Measurements from ENCODE around the gene PGAP1.

PGAP1 gene

DNA sequence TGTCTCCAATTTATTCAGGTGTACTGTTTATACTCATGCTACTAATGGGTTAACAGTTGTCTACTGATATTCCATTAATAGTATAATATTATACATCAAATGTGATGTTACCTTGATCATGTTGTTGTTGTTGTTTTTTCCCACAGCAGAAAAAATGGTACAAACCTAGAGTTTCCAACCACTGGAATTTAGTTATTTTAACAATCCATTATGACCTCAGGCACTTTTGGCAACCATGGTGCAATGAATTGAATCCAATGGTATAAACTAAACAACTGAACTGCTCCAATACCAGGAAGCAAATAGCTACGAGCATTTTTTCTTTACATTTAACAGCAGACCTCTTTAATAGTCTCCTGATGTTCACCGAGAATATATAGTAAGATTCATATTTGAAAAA, 86.3 kb downstream of the PGAP1 start:
- Histone ChIP-seq H3K4me1 (ENCODE audit: control insufficient read depth, insufficient read depth, low read length) (no peaks in the 10 kb centered on the region), H3K9me3 (ENCODE audit: control insufficient read depth, insufficient read depth, low read length) (no peaks in the 10 kb centered on the region), H3K9ac (ENCODE audit: low read depth, low read length) (no peak overlapping the region), H3K27me3 (ENCODE audit: control insufficient read depth, insufficient read depth, low read length) (no peaks in the 10 kb centered on the region), H3K36me3 (ENCODE audit: control insufficient read depth, insufficient read depth, low read length) (peaks cover 88% of the 10 kb centered on the region), H3K4me3 (ENCODE audit: low read depth, low read length) (no peak overlapping the region), H3K27ac (ENCODE audit: low read depth, low read length) (no peak overlapping the region)

GRCh38 chr2:196839574-196839973, 86.9 kb downstream of the PGAP1 start:
- Histone ChIP-seq H3K4me3 (ENCODE audit: low read depth, low read length) (no peak overlapping the region), H3K27ac (ENCODE audit: low read depth, low read length) (no peak overlapping the region), H3K4me1 (ENCODE audit: control insufficient read depth, insufficient read depth, low read length) (no peaks in the 10 kb centered on the region), H3K9ac (ENCODE audit: low read depth, low read length) (no peak overlapping the region), H3K9me3 (ENCODE audit: control insufficient read depth, insufficient read depth, low read length) (no peaks in the 10 kb centered on the region), H3K36me3 (ENCODE audit: control insufficient read depth, insufficient read depth, low read length) (peaks cover 84% of the 10 kb centered on the region), H3K27me3 (ENCODE audit: control insufficient read depth, insufficient read depth, low read length) (no peaks in the 10 kb centered on the region)

- Histone ChIP-seq H3K27ac (ENCODE audit: low read depth, low read length) (no peak overlapping the region), H3K36me3 (ENCODE audit: control insufficient read depth, insufficient read depth, low read length) (peaks cover 57% of the 10 kb centered on the region), H3K9ac (ENCODE audit: low read depth, low read length) (no peak overlapping the region), H3K27me3 (ENCODE audit: control insufficient read depth, insufficient read depth, low read length) (no peaks in the 10 kb centered on the region), H3K4me3 (ENCODE audit: low read depth, low read length) (no peak overlapping the region), H3K9me3 (ENCODE audit: control insufficient read depth, insufficient read depth, low read length) (no peaks in the 10 kb centered on the region), H3K4me1 (ENCODE audit: control insufficient read depth, insufficient read depth, low read length) (no peaks in the 10 kb centered on the region)
Observed at GRCh38 chr2:196836440-196836839, 90.1 kb downstream of the PGAP1 start.

- Histone ChIP-seq H3K36me3 (ENCODE audit: control insufficient read depth, insufficient read depth, low read length) (peaks cover 3% of the 10 kb centered on the region; the same call in 1 of the 2 replicates), H3K27ac (ENCODE audit: low read depth, low read length) (no peak overlapping the region), H3K9me3 (ENCODE audit: control insufficient read depth, insufficient read depth, low read length) (no peaks in the 10 kb centered on the region), H3K4me1 (ENCODE audit: control insufficient read depth, insufficient read depth, low read length) (0 out of 2 replicates have a peak, but pooled peaks cover 4% of the 10 kb centered on the region), H3K9ac (ENCODE audit: low read depth, low read length) (no peak overlapping the region), H3K4me3 (ENCODE audit: low read depth, low read length) (no peak overlapping the region), H3K27me3 (ENCODE audit: control insufficient read depth, insufficient read depth, low read length) (no peaks in the 10 kb centered on the region)
Observed at GRCh38 chr2:196830701-196831100, 95.8 kb downstream of the PGAP1 start.

DNA sequence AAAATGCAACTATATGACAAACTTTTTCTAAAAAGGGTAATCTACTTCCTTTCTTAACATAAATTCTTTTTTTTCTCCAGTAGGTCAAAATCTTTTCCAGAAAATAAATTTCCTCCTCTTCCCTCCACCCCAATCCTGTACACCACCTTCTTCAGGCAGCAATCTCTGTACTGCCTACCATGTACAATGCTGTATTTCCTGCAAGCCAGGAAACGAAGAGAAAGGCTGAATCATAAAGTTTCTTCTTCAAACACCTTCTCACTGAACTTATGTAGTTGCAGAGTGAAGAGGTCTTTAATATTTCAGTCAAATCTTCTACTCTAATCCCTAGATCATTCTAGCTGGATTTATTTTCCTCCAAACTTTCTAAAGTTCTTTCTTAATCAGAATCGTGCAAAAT, 99.2 kb downstream of the PGAP1 start:
- H3K4me1 ChIP-seq (ENCODE audit: control insufficient read depth, insufficient read depth, low read length) = 0 out of 2 replicates have a peak, but pooled peaks cover 4% of the 10 kb centered on the region
- no peaks in the 10 kb centered on the region for H3K36me3 ChIP-seq (ENCODE audit: control insufficient read depth, insufficient read depth, low read length)
- no peak overlapping the region for H3K4me3 ChIP-seq (ENCODE audit: low read depth, low read length)

GRCh38 chr2:196823750-196824522, 102.6 kb downstream of the PGAP1 start:
- no peaks in the 10 kb centered on the region for H3K36me3 ChIP-seq (ENCODE audit: control insufficient read depth, insufficient read depth, low read length)
- H3K4me1 ChIP-seq (ENCODE audit: control insufficient read depth, insufficient read depth, low read length) = no peaks in the 10 kb centered on the region
- H3K27me3 ChIP-seq (ENCODE audit: control insufficient read depth, insufficient read depth, low read length) = no peaks in the 10 kb centered on the region
- no peak overlapping the region for H3K27ac ChIP-seq (ENCODE audit: low read depth, low read length)
- no peaks in the 10 kb centered on the region for H3K9me3 ChIP-seq (ENCODE audit: control insufficient read depth, insufficient read depth, low read length)
- H3K9ac ChIP-seq (ENCODE audit: low read depth, low read length) = no peak overlapping the region
- H3K4me3 ChIP-seq (ENCODE audit: low read depth, low read length) = no peak overlapping the region

More for the DNA sequence above, 99.2 kb downstream of the PGAP1 start:
- Histone ChIP-seq H3K9ac (ENCODE audit: low read depth, low read length) (no peak overlapping the region), H3K9me3 (ENCODE audit: control insufficient read depth, insufficient read depth, low read length) (no peaks in the 10 kb centered on the region), H3K27me3 (ENCODE audit: control insufficient read depth, insufficient read depth, low read length) (no peaks in the 10 kb centered on the region), H3K27ac (ENCODE audit: low read depth, low read length) (no peak overlapping the region)

DNA sequence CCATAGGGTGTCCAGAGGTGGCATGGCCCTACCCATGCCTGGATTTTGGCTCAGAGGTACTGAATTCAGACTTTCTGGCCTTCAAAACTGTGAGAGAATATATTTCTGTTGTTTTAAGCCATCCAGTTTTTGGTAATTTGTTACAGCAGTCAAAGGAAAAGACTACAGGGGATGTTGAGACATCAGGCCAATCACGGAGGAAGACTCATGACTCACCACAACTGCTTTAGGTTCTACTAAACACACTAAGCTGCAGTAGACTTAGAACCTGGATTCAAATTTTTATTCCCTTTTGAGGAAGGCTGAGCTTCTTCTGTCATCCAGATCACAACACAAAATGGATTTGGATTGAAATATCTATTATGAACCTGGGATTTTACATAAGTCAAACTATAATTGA, 105.3 kb downstream of the PGAP1 start:
- H3K9me3 ChIP-seq (ENCODE audit: control insufficient read depth, insufficient read depth, low read length) = peaks cover 3% of the 10 kb centered on the region
- H3K4me1 ChIP-seq (ENCODE audit: control insufficient read depth, insufficient read depth, low read length) = no peaks in the 10 kb centered on the region

GRCh38 chr2:196809260-196809659, 117.2 kb downstream of the PGAP1 start, which contains the start of gene C2orf66:
Gene C2orf66 (minus strand): TSS chr2:196809355. CDS start chr2:196809336, 19 bp downstream.
- H3K27ac ChIP-seq (ENCODE audit: low read depth, low read length) = no peak within 1 kb of the TSS
- H3K4me1 ChIP-seq (ENCODE audit: control insufficient read depth, insufficient read depth, low read length) = no peaks in the 10 kb centered on the region
- no peaks in the 10 kb centered on the region for H3K36me3 ChIP-seq (ENCODE audit: control insufficient read depth, insufficient read depth, low read length)

More for the DNA sequence above, 105.3 kb downstream of the PGAP1 start:
- Histone ChIP-seq H3K9ac (ENCODE audit: low read depth, low read length) (no peak overlapping the region), H3K27ac (ENCODE audit: low read depth, low read length) (no peak overlapping the region), H3K27me3 (ENCODE audit: control insufficient read depth, insufficient read depth, low read length) (no peaks in the 10 kb centered on the region), H3K36me3 (ENCODE audit: control insufficient read depth, insufficient read depth, low read length) (no peaks in the 10 kb centered on the region), H3K4me3 (ENCODE audit: low read depth, low read length) (no peak overlapping the region)

DNA sequence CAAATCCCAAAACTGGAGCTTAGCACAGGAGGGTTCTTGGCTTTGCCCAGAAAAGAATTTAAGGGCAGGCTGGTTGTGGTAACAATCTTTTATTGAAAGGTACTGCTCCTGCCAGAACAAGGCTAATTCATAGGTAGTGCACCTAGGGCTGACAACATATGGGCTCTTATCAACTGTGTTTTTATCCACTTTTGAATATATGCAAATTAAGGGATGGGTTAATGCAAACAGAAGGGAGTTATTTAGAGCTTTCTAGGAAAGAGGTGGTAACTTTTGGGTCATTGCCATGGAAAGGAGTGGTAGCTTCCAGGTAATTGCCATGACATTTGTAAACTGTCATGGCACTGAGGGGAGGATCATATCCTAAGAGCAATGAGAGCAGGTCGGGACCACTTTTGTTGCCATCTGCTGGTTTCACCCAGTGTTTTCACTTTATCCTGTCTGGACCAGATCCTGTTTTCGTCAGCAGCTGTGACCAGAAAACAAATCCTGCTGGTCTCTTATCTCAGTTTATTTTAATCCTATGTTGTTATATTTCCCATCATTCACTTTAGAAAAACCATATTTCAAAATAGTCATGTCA, 118.3 kb downstream of the PGAP1 start:
- H3K4me3 ChIP-seq (ENCODE audit: low read depth, low read length) = no peak overlapping the region
- no peaks in the 10 kb centered on the region for H3K36me3 ChIP-seq (ENCODE audit: control insufficient read depth, insufficient read depth, low read length)
- no peaks in the 10 kb centered on the region for H3K27me3 ChIP-seq (ENCODE audit: control insufficient read depth, insufficient read depth, low read length)
- no peak overlapping the region for H3K27ac ChIP-seq (ENCODE audit: low read depth, low read length)
- no peak overlapping the region for H3K9ac ChIP-seq (ENCODE audit: low read depth, low read length)
- no peaks in the 10 kb centered on the region for H3K9me3 ChIP-seq (ENCODE audit: control insufficient read depth, insufficient read depth, low read length)
- H3K4me1 ChIP-seq (ENCODE audit: control insufficient read depth, insufficient read depth, low read length) = no peaks in the 10 kb centered on the region

More at GRCh38 chr2:196809260-196809659, 117.2 kb downstream of the PGAP1 start, which contains the start of gene C2orf66:
- no peak within 1 kb of the TSS for H3K4me3 ChIP-seq (ENCODE audit: low read depth, low read length)
- H3K9ac ChIP-seq (ENCODE audit: low read depth, low read length) = no peak within 1 kb of the TSS
- no peaks in the 10 kb centered on the region for H3K9me3 ChIP-seq (ENCODE audit: control insufficient read depth, insufficient read depth, low read length)
- H3K27me3 ChIP-seq (ENCODE audit: control insufficient read depth, insufficient read depth, low read length) = no peaks in the 10 kb centered on the region

DNA sequence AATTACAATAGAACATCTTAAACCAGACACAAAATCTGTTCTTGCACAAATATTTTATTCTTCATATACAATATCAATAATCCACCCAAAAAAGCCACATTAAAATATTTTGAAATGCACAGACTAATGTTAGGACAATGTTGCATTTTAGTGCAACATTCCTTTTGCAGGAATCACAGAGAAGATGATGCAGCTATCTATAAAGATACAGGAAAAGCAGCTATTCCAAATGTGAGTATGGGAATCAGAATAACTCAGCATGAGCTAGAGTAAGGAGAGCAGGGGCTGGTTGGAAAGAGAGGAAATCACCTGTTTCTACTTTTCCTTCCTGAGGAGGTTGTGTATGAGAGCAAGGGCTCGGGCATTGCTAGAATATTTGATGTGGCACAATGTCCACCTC, 122.1 kb downstream of the PGAP1 start:
- no peaks in the 10 kb centered on the region for H3K9me3 ChIP-seq (ENCODE audit: control insufficient read depth, insufficient read depth, low read length)
- no peaks in the 10 kb centered on the region for H3K4me1 ChIP-seq (ENCODE audit: control insufficient read depth, insufficient read depth, low read length)
- no peaks in the 10 kb centered on the region; the same call in 1 of the 2 replicates for H3K27me3 ChIP-seq (ENCODE audit: control insufficient read depth, insufficient read depth, low read length)
- no peaks in the 10 kb centered on the region for H3K36me3 ChIP-seq (ENCODE audit: control insufficient read depth, insufficient read depth, low read length)
- no peak overlapping the region for H3K9ac ChIP-seq (ENCODE audit: low read depth, low read length)
- H3K4me3 ChIP-seq (ENCODE audit: low read depth, low read length) = no peak overlapping the region
- H3K27ac ChIP-seq (ENCODE audit: low read depth, low read length) = no peak overlapping the region

- no peak overlapping the region for H3K4me3 ChIP-seq (ENCODE audit: low read depth, low read length)
- no peak overlapping the region for H3K27ac ChIP-seq (ENCODE audit: low read depth, low read length)
- peaks cover 5% of the 10 kb centered on the region for H3K36me3 ChIP-seq (ENCODE audit: control insufficient read depth, insufficient read depth, low read length)
- no peaks in the 10 kb centered on the region; the same call in 1 of the 2 replicates for H3K27me3 ChIP-seq (ENCODE audit: control insufficient read depth, insufficient read depth, low read length)
- H3K9ac ChIP-seq (ENCODE audit: low read depth, low read length) = no peak overlapping the region
- no peaks in the 10 kb centered on the region for H3K9me3 ChIP-seq (ENCODE audit: control insufficient read depth, insufficient read depth, low read length)
- no peaks in the 10 kb centered on the region for H3K4me1 ChIP-seq (ENCODE audit: control insufficient read depth, insufficient read depth, low read length)
Observed at GRCh38 chr2:196802401-196802800, 124.1 kb downstream of the PGAP1 start.
